Neutrophil (primary cell): ENCODE results near the gene TOMM70.
"Not testable (repeated sequence)": the region's sequence is repeated elsewhere in the genome, so short reads cannot be mapped to it uniquely, and the experiment has no call there.

Experiments
- H3K27ac ChIP-seq: fragments of 200-600 bp; sonication (generic); 2 replicates; pipeline ENCODE4 v1.5.1; 2016; ENCODE audit warnings: mild to moderate bottlenecking, moderate library complexity
- H3K27me3 ChIP-seq: fragments of 200-600 bp; sonication (generic); 2 replicates; pipeline ENCODE4 v1.6.0; 2016; ENCODE audit warnings: mild to moderate bottlenecking
- H3K36me3 ChIP-seq: fragments of 200-600 bp; sonication (generic); 2 replicates; pipeline ENCODE4 v1.5.1; 2017
- H3K4me1 ChIP-seq, 2 experiments: fragments of 200-600 bp in 1 of 2; sonication (generic) in 1 of 2; 1 replicate in 1 of 2; 2 replicates in 1 of 2; pipeline versions ENCODE4 v1.5.1 to v1.6.1; 2013 to 2016; ENCODE audit warnings: low read depth in 1 of 2, low read length in 1 of 2, mild to moderate bottlenecking in 1 of 2, moderate library complexity in 1 of 2; ENCODE audit not compliant: control insufficient read depth in 1 of 2, insufficient read depth in 1 of 2
- H3K4me3 ChIP-seq, 2 experiments: fragments of 200-600 bp in 1 of 2; sonication (generic) in 1 of 2; 1 replicate in 1 of 2; 2 replicates in 1 of 2; pipeline ENCODE4 v1.5.1; 2013 to 2016; ENCODE audit warnings: low read depth in 1 of 2, low read length in 1 of 2, mild to moderate bottlenecking in 1 of 2, moderate library complexity in 1 of 2
- H3K9me3 ChIP-seq: fragments of 200-600 bp; sonication (generic); 2 replicates; pipeline ENCODE4 v1.5.1; 2016
- CTCF ChIP-seq: fragments of 200-600 bp; sonication (generic); IDR thresholded peaks from 2 replicates; pipeline ENCODE4 v1.5.1; 2016; ENCODE audit warnings: antibody characterized with exemption

TOMM70 gene

DNA sequence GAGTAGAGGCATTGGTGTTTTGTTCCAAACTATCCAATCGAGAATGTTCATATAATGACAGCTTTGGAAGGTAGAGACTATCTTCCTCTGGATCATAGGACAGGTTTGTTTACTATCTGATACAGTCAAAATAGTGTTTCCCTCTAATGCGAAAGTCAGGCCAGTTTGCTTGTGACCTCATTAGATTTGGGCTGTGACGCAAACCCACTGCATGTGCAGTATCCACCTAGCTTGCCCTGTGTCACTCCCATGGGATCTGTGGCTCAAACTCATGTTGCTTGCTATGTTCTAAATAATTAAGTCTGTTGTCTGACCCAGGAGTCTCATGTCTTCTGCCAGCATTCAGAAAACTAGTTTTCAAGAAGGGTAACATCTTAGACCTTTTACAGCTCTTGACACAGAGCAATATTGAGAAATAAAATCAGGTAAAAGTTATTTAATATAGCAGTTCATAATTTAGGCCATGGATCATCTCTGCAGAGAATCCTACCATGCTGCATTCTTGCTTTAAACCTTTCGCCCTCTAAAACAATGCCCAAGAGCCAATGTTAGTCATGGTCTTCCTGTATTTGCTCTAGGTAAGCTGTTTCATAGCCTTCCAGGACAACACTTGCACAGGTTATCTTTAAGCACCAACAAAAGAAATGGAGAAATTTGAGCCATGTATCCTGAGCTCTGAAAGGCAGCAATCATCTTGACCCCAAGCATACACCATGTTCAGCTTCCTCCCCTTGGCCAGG lies 40.0 kb downstream of the TOMM70 start:
- Histone ChIP-seq H3K9me3 (no peaks in the 10 kb centered on the region), H3K4me3 (no peak overlapping the region), H3K27ac (no peak overlapping the region), H3K36me3 (peaks cover 92% of the 10 kb centered on the region), H3K27me3 (no peaks in the 10 kb centered on the region), H3K4me1 (no peaks in the 10 kb centered on the region)
- no peak for TF ChIP-seq CTCF

- Histone ChIP-seq H3K9me3 (no peaks in the 10 kb centered on the region), H3K27ac (no peak overlapping the region), H3K27me3 (no peaks in the 10 kb centered on the region), H3K36me3 (peaks cover 92% of the 10 kb centered on the region), H3K4me1 (no peaks in the 10 kb centered on the region), H3K4me3 (no peak overlapping the region)
- TF ChIP-seq CTCF: no peak
Measured at GRCh38 chr3:100359035-100359434, 41.9 kb downstream of the TOMM70 start.

DNA sequence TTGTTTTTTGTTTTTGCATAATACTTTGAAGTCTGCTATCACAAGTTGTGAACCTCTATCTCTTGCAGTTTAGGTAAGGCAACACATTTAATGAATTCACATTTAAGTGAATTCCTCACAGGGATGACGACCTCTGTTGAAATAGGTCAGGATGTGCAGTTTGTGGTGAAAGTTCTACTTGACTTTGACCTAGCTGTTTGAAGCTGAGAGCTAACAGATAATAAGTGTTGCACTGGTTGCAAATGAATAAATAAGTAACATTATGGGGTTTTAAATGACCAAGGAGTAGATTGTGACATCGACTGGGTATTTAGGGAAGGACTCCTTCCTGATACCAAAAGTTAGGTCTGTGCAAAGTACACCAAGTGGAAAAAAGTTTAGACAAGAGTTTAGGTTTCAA lies 42.5 kb downstream of the TOMM70 start:
- Histone ChIP-seq H3K9me3 (no peaks in the 10 kb centered on the region), H3K4me3 (no peak overlapping the region), H3K27ac (no peak overlapping the region), H3K27me3 (no peaks in the 10 kb centered on the region), H3K4me1 (no peaks in the 10 kb centered on the region), H3K36me3 (peaks cover 94% of the 10 kb centered on the region)
- no peak for TF ChIP-seq CTCF

DNA sequence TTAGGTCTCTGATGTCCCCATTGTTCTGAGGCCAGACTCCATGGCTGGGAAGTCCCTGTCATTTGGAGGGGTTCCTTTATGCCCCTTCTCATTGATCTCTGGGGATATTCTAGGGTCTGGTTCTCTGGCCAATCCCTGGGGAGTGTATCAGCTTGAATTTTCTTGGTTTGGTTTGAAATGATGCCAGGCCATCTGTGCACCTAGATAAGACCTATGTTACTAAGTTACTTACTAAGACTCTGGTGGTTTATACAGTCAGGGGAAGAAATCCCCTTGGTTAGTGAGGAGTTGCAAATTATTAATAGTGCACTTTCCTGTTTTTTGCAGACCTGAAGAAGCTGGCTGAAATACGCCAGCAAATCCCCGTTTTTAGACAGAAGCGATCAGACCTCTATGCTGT lies 46.0 kb downstream of the TOMM70 start:
- Histone ChIP-seq H3K4me3 (no peak overlapping the region), H3K4me1 (no peaks in the 10 kb centered on the region), H3K9me3 (no peaks in the 10 kb centered on the region), H3K36me3 (peaks cover 80% of the 10 kb centered on the region), H3K27ac (no peak overlapping the region), H3K27me3 (no peaks in the 10 kb centered on the region)
- TF ChIP-seq CTCF: no peak

DNA sequence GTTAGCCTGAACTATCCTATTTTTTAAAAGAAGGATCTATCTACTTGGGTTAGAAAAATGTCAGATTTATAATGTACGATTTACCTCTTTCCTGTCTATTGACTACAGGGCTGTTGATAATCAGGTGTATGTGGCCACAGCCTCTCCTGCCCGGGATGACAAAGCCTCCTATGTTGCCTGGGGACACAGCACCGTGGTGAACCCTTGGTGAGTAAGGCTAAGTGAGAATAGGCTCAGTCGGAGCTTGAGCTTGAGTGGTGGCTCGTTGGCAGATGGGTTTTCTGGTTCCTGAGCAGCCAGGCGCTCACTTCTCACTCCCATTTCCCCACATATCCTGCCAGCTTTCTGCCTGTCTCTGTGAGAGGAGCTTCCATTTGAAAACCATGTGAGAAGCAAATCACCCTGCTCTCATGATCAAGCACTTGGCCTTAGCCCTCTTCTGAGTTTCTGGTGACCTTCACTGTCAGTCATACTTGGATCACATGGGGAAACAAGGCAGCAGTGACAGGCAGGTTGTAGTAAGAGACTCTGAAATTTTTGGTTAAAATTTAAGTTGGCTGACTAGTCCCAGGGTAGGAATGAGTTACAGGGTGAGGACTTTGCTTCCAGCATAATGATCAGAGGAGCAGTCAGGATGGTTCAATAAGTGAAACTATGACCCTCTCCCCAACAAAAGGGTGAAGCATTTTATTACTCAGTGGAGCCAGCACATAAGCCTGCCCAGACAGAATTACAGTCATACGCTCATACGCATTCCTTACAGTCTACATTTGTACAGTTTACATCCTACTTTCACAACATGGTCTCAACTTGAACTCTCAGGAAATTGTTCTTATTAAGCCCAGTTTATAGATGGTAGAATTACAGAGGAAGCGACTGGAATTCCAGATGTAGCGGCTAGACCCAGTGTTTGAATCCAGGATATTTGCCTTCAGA lies 48.3 kb downstream of the TOMM70 start:
- H3K4me1 ChIP-seq: no peaks in the 10 kb centered on the region
- no peak for TF ChIP-seq CTCF
- no peaks in the 10 kb centered on the region for H3K9me3 ChIP-seq
- peaks cover 80% of the 10 kb centered on the region for H3K36me3 ChIP-seq
- no peak overlapping the region for H3K27ac ChIP-seq
- H3K27me3 ChIP-seq: no peaks in the 10 kb centered on the region
- H3K4me3 ChIP-seq: no peak overlapping the region

- not testable (repeated sequence) for H3K4me3 ChIP-seq, H3K4me1 ChIP-seq, H3K27ac ChIP-seq, H3K9me3 ChIP-seq, H3K27me3 ChIP-seq
- peaks cover 81% of the 10 kb centered on the region for H3K36me3 ChIP-seq
Measured at GRCh38 chr3:100351770-100352169, 49.1 kb downstream of the TOMM70 start.
